A549 (cell line): ENCODE results near the gene CCDC146. TPM values are rescaled to one million over a fixed set of nuclear protein-coding genes. Genes with fewer than 3 reads are reported as not detected.

ENCODE experiments used
- ATAC-seq, 2 experiments: fragments of 200-7000 bp in 1 of 2; fragments of >200 bp in 1 of 2; cut with Nextera tagmentation in 1 of 2; cut with Tn5 transposase in 1 of 2; 3 replicates each; pipeline versions ENCODE4 v1.8.0 to v1.9.1; 2018 to 2020; ENCODE audit warnings: mild to moderate bottlenecking in 1 of 2, moderate library complexity in 1 of 2
- CTCF ChIA-PET: fragments of 300-600 bp; sonication (Branson Sonifier 250); formaldehyde crosslinking; extraction: SDS; loops from one replicate; lab custom pipeline; 2021; ENCODE audit warnings: antibody characterized with exemption, inconsistent platforms; lab: Yijun Ruan, JAX
- POLR2A ChIA-PET: fragments of 350-600 bp; formaldehyde crosslinking; extraction: SDS; loops from one replicate; lab custom pipeline; 2021; ENCODE audit warnings: antibody characterized with exemption, inconsistent platforms; lab: Yijun Ruan, JAX
- DNase-seq, 2 experiments: peaks; one replicate each; pipeline versions ENCODE4 v3.0.0 to v3.0.0-alpha.2; 2011 to 2016; ENCODE audit warnings: low read depth in 1 of 2, low spot score in 1 of 2
- FAIRE-seq: peaks from 2 replicates; lab custom pipeline; 2011; peaks lifted over from hg19 to GRCh38; lab: Jason Lieb, UNC
- H3K27ac ChIP-seq, 2 experiments: fragments of >200 bp; sonication (Bioruptor Twin); formaldehyde crosslinking; 3 replicates each; pipeline ENCODE4 v1.5.1; 2016 to 2017
- H3K4me1 ChIP-seq: fragments of >200 bp; sonication (Bioruptor Twin); formaldehyde crosslinking; 3 replicates; pipeline ENCODE4 v1.6.1; 2016
- H3K4me2 ChIP-seq: fragments of >200 bp; sonication (Bioruptor Twin); formaldehyde crosslinking; 3 replicates; pipeline ENCODE4 v1.6.1; 2016
- H3K4me3 ChIP-seq: fragments of >200 bp; sonication (Bioruptor Twin); formaldehyde crosslinking; 3 replicates; pipeline ENCODE4 v1.5.1; 2016
- H3K9me3 ChIP-seq: fragments of >200 bp; sonication (Bioruptor Twin); formaldehyde crosslinking; 3 replicates; pipeline ENCODE4 v1.6.1; 2016
- BCL3 ChIP-seq: fragments of >200 bp; sonication (Bioruptor Twin); formaldehyde crosslinking; IDR thresholded peaks from 3 replicates; pipeline ENCODE4 v1.6.1; 2016
- BHLHE40 ChIP-seq: IDR thresholded peaks from 2 replicates; pipeline ENCODE4 v1.6.1; 2012; ENCODE audit warnings: low read depth, low read length, inconsistent platforms
- CBX2 ChIP-seq: fragments of 200-600 bp; sonication (generic); IDR thresholded peaks from 2 replicates; pipeline ENCODE4 v1.6.1; 2016; ENCODE audit warnings: low read depth, mild to moderate bottlenecking, borderline replicate concordance
- CHD4 ChIP-seq: fragments of 200-600 bp; sonication (generic); IDR thresholded peaks from 2 replicates; pipeline ENCODE4 v1.6.1; 2016; ENCODE audit warnings: antibody characterized with exemption, mild to moderate bottlenecking, borderline replicate concordance
- CTCF ChIP-seq: fragments of >200 bp; sonication (Bioruptor Twin); formaldehyde crosslinking; IDR thresholded peaks from 3 replicates; pipeline ENCODE4 v1.5.1; 2016
- FOSL2 ChIP-seq, 2 experiments: fragments of 450-650 bp in 1 of 2; fragments of >200 bp in 1 of 2; sonication (Bioruptor Twin) in 1 of 2; formaldehyde crosslinking; IDR thresholded peaks; 2 replicates each; pipeline versions ENCODE4 v1.5.0 to v1.6.1; 2016 to 2020; ENCODE audit warnings: mild to moderate bottlenecking in 1 of 2, moderate library complexity in 1 of 2
- GATA3 ChIP-seq: IDR thresholded peaks from 2 replicates; pipeline ENCODE4 v1.6.1; 2012; ENCODE audit warnings: borderline replicate concordance
- HES2 ChIP-seq: fragments of >200 bp; sonication (Bioruptor Twin); formaldehyde crosslinking; IDR thresholded peaks from 2 replicates; pipeline ENCODE4 v1.6.1; 2016
- HMGXB4 ChIP-seq: fragments of 250-450 bp; sonication (Bioruptor Pico); IDR thresholded peaks from 2 replicates; pipeline ENCODE4 v1.5.0; 2021; ENCODE audit warnings: mild to moderate bottlenecking, moderate library complexity, borderline replicate concordance
- HOXB5 ChIP-seq: fragments of 250-450 bp; sonication (Bioruptor Pico); IDR thresholded peaks from 2 replicates; pipeline ENCODE4 v1.5.0; 2020; ENCODE audit warnings: mild to moderate bottlenecking, moderate library complexity
- MAZ ChIP-seq: fragments of 150-350 bp; IDR thresholded peaks from 2 replicates; pipeline ENCODE4 v1.6.1; 2014; ENCODE audit warnings: antibody characterized with exemption, low read depth, low read length, borderline replicate concordance
- NFE2L2 ChIP-seq: fragments of 150-350 bp; conservative IDR thresholded peaks from 2 replicates; pipeline ENCODE4 v1.6.1; 2014; ENCODE audit warnings: low read length
- NR3C1 ChIP-seq: fragments of >200 bp; sonication (Bioruptor Twin); formaldehyde crosslinking; IDR thresholded peaks from 3 replicates; pipeline ENCODE4 v1.6.1; 2017
- POLR2AphosphoS2 ChIP-seq: conservative IDR thresholded peaks from 2 replicates; pipeline ENCODE4 v1.6.1; 2012; ENCODE audit warnings: low read length, improper control_type of control experiment, inconsistent platforms
- SREBF2 ChIP-seq: fragments of 450-650 bp; IDR thresholded peaks from 2 replicates; pipeline ENCODE4 v1.6.1; 2014; ENCODE audit warnings: mild to moderate bottlenecking, moderate library complexity
- USF2 ChIP-seq: fragments of 450-650 bp; IDR thresholded peaks from 2 replicates; pipeline ENCODE4 v1.6.1; 2014; ENCODE audit warnings: antibody characterized with exemption
- WGBS: methylation state at CpG from one replicate; pipeline ENCODE4 v1.1.6; 2017; ENCODE audit errors: missing lambda C conversion rate; 5-methylcytosine and 5-hydroxymethylcytosine counted together
- polyA plus RNA-seq, 4 experiments: library from polyadenylated mRNA; depleted of rRNA in 3 of 4; stranded (reverse); fragments of >200 nt; fragmentation: RNase III in 1 of 4; extraction: RNeasy Plus Mini Kit Qiagen cat#74134 plus additional on column Dnase treatment in 1 of 4; gene quantifications; 2 replicates in 3 of 4; 3 replicates in 1 of 4; pipeline ENCODE4 v1.2.3, GENCODE V29; 2011 to 2017

The CCDC146 gene
- polyA plus RNA-seq, 2 of the 4 experiments (the other 2 are of a cell fraction), result 1.4 to 3.4 TPM

- no peak overlapping the region for H3K4me2 ChIP-seq
- ChIA-PET CTCF (no interaction called here), POLR2A (no interaction called here)
- ATAC-seq (no peak), FAIRE-seq (no peak), DNase-seq (no peak)
- H3K4me1 ChIP-seq, result no peaks in the 10 kb centered on the region
- no peak for TF ChIP-seq NFE2L2
- TF ChIP-seq NR3C1, result no peak
- no peak for TF ChIP-seq CHD4
- TF ChIP-seq BHLHE40, result no peak
- H3K27ac ChIP-seq, result no peak overlapping the region
- H3K4me3 ChIP-seq, result no peak overlapping the region
- 70% methylated on average over 4 of the region's 4 CpGs for WGBS
- H3K9me3 ChIP-seq, result no peaks in the 10 kb centered on the region
Measured at GRCh38 chr7:77197141-77197540, 74.7 kb downstream of the CCDC146 start.

GRCh38 chr7:77199013-77199966 lies 76.9 kb downstream of the CCDC146 start, which contains the start of gene FGL2:
Gene FGL2, minus strand, starts transcription at chr7:77199819. Its CDS starts 26 bp downstream, at chr7:77199793.
- no peak within 1 kb of the TSS for H3K4me2 ChIP-seq
- WGBS, result 63% methylated on average over 15 of the region's 15 CpGs
- FAIRE-seq, result no peak
- no peak for TF ChIP-seq HES2
- no peak for TF ChIP-seq FOSL2 (IDR thresholded peaks at IDR 0.05)
- no peak for TF ChIP-seq FOSL2 (CRISPR knock-in tag; IDR thresholded peaks at IDR 0.05)
- no peak for TF ChIP-seq CTCF
- no peak for TF ChIP-seq MAZ
- no peak for TF ChIP-seq USF2
- no peak for TF ChIP-seq HMGXB4 (CRISPR knock-in tag)
- TF ChIP-seq CBX2, result no peak
- no peak for TF ChIP-seq BCL3
- no peak for TF ChIP-seq POLR2AphosphoS2
- no peak for TF ChIP-seq SREBF2
- no peak for TF ChIP-seq HOXB5
- no peak for TF ChIP-seq GATA3
- no peak for TF ChIP-seq NFE2L2
- TF ChIP-seq, all 56 proteins: peak for 0
- Histone ChIP-seq H3K4me3 (no peak within 1 kb of the TSS), H3K27ac (no peak within 1 kb of the TSS), H3K9me3 (no peaks in the 10 kb centered on the region), H3K4me1 (no peaks in the 10 kb centered on the region)
- ATAC-seq (no peak), DNase-seq (no peak)
- POLR2A ChIA-PET, result no interaction called here
- CTCF ChIA-PET, result interaction anchor here (2.2 kb wide), 1 partner anchor 48 kb away, joined by 8 read pairs; no protein-coding TSS in a partner anchor
